GM12892 (cell line): ENCODE results near the gene DTWD2.
"Not testable (repeated sequence)": the region's sequence is repeated elsewhere in the genome, so short reads cannot be mapped to it uniquely, and the experiment has no call there.

Source experiments
- POLR2A ChIP-seq: IDR thresholded peaks from 2 replicates; pipeline ENCODE4 v1.6.1; 2011; ENCODE audit warnings: low read depth, low read length, control low read depth
- POLR2AphosphoS5 ChIP-seq: IDR thresholded peaks from 2 replicates; pipeline ENCODE4 v1.6.1; 2011; ENCODE audit warnings: low read depth, low read length, control low read depth
- TAF1 ChIP-seq: IDR thresholded peaks from 2 replicates; pipeline ENCODE4 v1.6.1; 2011; ENCODE audit warnings: low read depth, mild to moderate bottlenecking, control low read depth, low read length, borderline replicate concordance

DNA sequence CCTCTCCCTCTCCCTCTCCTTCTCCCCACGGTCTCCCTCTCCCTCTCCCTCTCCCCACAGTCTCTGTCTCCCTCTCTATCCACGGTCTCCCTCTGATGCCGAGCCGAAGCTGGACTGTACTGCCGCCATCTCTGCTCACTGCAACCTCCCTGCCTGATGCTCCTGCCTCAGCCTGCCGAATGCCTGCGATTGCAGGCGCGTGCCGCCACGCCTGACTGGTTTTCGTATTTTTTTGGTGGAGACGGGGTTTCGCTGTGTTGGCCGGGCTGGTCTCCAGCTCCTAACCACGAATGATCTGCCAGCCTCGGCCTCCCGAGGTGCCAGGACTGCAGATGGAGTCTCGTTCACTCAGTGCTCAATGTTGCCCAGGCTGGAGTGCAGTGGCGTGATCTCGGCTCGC, 24.0 kb downstream of the DTWD2 start:
- TF ChIP-seq POLR2AphosphoS5, POLR2A, TAF1: not testable (repeated sequence)
